Retinal pigment epithelial cell (primary cell): ENCODE results near the gene COX7A2.

ENCODE experiments used
- DNase-seq: peaks from one replicate; pipeline ENCODE4 v3.0.0-alpha.2; 2010; ENCODE audit warnings: low read depth
- H3K4me3 ChIP-seq: 2 replicates; pipeline ENCODE4 v1.5.1; 2011; ENCODE audit warnings: mild to moderate bottlenecking, low read length, control low read depth, moderate library complexity
- TF ChIP-seq, protein P1 (sequence below): conservative IDR thresholded peaks from 2 replicates; pipeline ENCODE4 v1.5.1; 2011; ENCODE audit warnings: low read depth, low read length, control low read depth, inconsistent platforms

COX7A2 gene

DNA sequence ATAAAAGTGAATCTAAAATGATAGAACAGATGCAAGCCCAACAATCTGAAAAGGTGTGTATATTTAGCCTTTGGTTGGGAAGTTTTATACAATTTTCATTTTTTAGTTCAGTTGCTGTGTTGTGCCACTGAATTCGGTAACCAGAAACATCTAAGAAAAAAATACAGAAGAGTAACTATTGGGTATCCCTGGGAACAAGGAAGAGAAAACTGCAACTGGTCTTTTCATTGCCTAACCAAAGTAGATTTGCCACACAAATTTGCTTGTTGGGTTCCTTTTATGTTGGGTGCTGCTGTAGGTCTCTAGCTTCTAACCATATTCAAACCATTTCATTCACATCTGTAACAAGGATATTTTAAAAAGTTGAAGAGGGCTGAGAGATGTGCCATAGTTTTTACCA, 43.8 kb upstream of the COX7A2 start:
- TF ChIP-seq, protein P1, sequence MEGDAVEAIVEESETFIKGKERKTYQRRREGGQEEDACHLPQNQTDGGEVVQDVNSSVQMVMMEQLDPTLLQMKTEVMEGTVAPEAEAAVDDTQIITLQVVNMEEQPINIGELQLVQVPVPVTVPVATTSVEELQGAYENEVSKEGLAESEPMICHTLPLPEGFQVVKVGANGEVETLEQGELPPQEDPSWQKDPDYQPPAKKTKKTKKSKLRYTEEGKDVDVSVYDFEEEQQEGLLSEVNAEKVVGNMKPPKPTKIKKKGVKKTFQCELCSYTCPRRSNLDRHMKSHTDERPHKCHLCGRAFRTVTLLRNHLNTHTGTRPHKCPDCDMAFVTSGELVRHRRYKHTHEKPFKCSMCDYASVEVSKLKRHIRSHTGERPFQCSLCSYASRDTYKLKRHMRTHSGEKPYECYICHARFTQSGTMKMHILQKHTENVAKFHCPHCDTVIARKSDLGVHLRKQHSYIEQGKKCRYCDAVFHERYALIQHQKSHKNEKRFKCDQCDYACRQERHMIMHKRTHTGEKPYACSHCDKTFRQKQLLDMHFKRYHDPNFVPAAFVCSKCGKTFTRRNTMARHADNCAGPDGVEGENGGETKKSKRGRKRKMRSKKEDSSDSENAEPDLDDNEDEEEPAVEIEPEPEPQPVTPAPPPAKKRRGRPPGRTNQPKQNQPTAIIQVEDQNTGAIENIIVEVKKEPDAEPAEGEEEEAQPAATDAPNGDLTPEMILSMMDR = no peak
- DNase-seq = no peak
- no peak overlapping the region for H3K4me3 ChIP-seq

DNA sequence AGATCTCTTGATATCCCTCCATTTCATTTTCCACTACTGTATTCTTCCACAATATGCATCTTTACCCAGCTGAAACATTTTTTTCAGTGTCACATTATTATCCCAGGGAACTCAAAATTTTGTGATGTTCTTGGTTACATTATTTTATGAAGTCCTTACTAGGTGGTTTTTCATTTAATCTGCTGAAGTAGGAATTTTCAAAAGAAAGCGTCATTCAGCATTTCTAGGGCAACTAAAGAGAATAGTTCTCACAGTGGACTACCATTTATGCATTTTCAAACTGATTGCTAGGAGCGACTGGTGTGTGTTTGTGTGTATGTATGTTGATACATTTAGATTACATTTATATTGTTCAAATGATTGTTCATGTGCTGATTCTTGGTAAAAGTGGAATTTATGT, 43.4 kb upstream of the COX7A2 start:
- no peak for DNase-seq
- TF ChIP-seq, protein P1 = no peak

DNA sequence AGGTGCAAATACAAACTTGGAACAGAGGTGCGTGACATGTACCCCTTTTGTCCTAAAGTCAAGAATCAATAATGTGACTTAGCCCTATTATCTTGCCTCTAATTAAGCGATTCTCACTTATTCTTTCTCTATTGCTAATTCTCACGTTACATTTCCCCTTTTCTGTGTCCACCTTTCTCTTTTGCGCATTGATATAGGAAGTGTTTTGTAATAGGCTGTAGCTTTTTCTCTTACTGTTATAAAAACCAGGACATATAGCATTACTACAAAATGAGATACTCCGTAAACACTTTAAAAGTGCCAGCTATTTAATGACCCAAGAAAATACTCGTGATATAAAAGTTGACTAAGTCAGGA, 41.7 kb upstream of the COX7A2 start:
- no peak for DNase-seq
- H3K4me3 ChIP-seq = peak overlapping the region; percentile 91
- TF ChIP-seq, protein P1 = no peak

More for the DNA sequence above, 43.4 kb upstream of the COX7A2 start:
- no peak overlapping the region for H3K4me3 ChIP-seq

DNA sequence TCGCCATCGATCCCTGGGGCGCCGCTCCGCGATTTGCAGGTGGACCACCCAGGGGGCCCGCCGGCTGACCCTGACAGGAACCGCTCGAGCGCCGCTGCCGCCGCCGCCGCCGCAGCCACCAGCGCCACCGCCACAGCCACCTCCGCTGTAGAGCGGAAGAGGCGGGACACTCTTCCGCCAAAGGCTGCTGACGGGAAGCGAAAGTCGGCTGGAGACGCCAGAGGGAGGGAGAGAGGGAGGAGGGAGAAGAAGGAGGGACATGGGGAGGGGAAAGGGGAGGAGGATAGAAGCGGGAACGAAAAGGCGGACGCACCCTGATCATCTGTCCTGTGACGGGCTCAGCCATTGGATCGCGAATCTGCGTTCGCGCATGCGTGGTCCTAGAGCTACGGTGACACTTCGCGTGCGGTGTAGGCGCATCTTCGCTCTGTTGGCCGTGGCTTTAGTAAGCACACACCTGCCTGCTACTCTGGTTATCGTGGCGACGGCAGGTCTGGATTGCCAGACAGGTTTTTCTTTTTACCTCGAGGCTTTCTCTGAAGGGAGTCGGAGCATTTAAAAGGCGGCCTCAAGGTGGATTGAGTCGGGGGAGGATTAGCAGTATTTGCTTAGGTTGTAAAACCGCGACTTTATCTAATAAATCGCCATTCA, 41.2 kb upstream of the COX7A2 start, which contains the start of gene TMEM30A:
Gene TMEM30A, minus strand, starts transcription at position 161 of the 651 bp plus-strand sequence. Its CDS starts 154 bp downstream, at position 7.
- TF ChIP-seq, protein P1 = no peak
- peak within 1 kb of the TSS; percentile 91 for H3K4me3 ChIP-seq
- DNase-seq = peak; percentile 98

DNA sequence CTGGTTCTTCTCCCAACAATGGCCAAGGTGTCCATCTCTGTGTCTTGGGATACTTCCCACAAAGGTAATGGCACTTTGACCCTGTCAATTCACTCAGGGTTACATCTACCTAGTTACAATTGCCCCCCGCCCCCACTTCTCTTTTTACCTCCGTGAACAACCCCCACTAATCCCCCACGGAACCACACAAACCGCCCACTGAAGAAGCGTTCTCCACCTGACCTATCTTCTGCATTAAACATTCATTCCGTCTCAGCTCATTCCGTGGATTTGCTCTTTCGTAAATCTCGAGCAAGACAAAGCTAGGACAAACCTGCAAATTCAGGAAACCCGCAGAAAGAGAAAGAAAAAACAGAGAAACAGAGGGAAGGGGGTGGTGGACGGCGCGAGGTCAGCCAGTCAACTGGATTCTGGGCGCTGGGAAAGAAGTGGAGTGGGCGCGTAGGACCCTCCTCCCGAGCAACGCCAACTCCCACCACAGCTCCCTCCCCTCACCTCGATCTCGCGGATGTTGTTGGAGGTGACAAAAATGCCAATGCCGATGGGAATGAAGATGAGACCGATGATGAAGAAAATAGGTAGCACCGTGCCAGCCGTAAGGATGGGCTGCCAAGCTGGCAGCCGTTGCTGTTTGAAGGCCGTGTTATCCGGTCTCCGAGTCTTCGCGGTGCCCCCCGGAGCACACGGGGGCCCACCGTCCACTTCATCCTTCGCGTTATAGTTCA, 40.5 kb upstream of the COX7A2 start:
- no peak for DNase-seq
- peak overlapping the region; percentile 91 for H3K4me3 ChIP-seq
- TF ChIP-seq, protein P1 = no peak

DNA sequence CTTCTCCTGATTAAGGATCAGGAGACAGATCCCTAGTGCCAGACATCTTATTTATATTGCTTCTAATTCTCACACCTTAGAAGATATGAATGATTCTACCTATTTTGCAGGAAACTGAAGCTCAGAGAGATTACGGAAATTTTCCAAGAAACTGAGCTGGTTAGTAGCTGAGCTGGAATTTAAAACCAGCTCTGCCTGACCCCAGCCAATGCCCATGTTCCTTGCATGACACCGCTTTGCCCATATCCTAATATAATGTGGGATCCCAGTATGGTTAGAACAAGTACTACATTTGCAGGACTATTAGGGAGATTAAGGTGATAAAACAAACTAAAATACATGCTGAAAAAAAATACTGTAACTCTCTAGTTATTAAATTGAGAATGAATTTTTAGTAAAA, 39.1 kb upstream of the COX7A2 start:
- peak overlapping the region; percentile 91 for H3K4me3 ChIP-seq
- TF ChIP-seq, protein P1 = no peak
- no peak for DNase-seq

DNA sequence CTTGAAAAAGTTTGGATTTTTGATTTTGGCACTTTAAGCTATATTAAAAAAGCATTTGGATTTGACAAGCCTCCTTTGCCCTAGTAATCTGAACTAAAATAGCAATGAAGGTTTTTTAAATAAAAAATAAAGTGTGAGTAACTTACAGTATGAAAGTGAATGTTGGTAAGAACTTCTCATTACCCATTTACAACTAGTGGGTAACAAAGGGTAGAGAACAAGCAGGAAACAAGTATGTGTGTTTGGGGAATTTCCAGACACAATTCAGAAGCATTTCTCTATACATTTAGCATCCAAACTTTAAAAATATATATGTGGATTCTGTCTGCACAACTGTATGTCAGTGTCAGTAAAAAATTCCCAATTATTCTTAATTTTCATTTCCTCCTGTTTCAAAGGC, 38.1 kb upstream of the COX7A2 start:
- TF ChIP-seq, protein P1 = no peak
- DNase-seq = no peak
- peak overlapping the region; percentile 91 for H3K4me3 ChIP-seq
